Measurements from ENCODE around the gene TSPAN13.

- TF ChIP-seq POLR2A (IDR thresholded peaks at IDR 0.05) = no peak
- no peak for TF ChIP-seq CTCF (IDR thresholded peaks at IDR 0.05)
- TF ChIP-seq POLR2AphosphoS5 (IDR thresholded peaks at IDR 0.05) = no peak
- TF ChIP-seq EP300 (IDR thresholded peaks at IDR 0.05) = no peak
Observed at GRCh38 chr7:16791071-16791470, 37.5 kb downstream of the TSPAN13 start.
